B cell (primary cell): ENCODE measurements around the gene MUTYH. TPM values are rescaled to one million over a fixed set of nuclear protein-coding genes. Genes with fewer than 3 reads are reported as not detected.

ENCODE experiments used
- ATAC-seq: fragments of 200-7000 bp; cut with Tn5 transposase; one replicate; pipeline ENCODE4 v1.10.0; 2021; ENCODE audit warnings: low read depth, mild to moderate bottlenecking, moderate number of reproducible peaks, moderate library complexity
- CTCF ChIA-PET: fragments of 350-600 bp; sonication (Branson Sonifier 250); formaldehyde crosslinking; loops from one replicate; lab custom pipeline; 2021; ENCODE audit warnings: antibody characterized with exemption, inconsistent platforms; lab: Charles Lee
- POLR2A ChIA-PET: fragments of 350-600 bp; sonication (Branson Sonifier 250); formaldehyde crosslinking; loops from one replicate; lab custom pipeline; 2021; ENCODE audit warnings: antibody characterized with exemption; lab: Charles Lee
- DNase-seq: peaks from one replicate; pipeline ENCODE4 v3.0.0; 2013
- H2AFZ ChIP-seq: 2 replicates; pipeline ENCODE4 v1.6.1; 2012; ENCODE audit warnings: mild to moderate bottlenecking, low read depth, low read length; ENCODE audit not compliant: insufficient read depth, poor library complexity, severe bottlenecking
- H3K27ac ChIP-seq, 2 donors: 1 replicate in 1 of 2; 2 replicates in 1 of 2; pipeline ENCODE4 v1.5.1; 2012 to 2013; ENCODE audit warnings: low read length in 2 of 2, mild to moderate bottlenecking in 2 of 2, moderate library complexity in 1 of 2
- H3K27me3 ChIP-seq, 4 experiments: fragments of 200-600 bp in 1 of 4; sonication (generic) in 1 of 4; replicated peaks in 1 of 4; 1 replicate in 2 of 4; 2 replicates in 2 of 4; pipeline versions ENCODE4 v1.6.1 to v1.7.0; 2013 to 2016; ENCODE audit warnings: low read length in 3 of 4, mild to moderate bottlenecking in 2 of 4, mixed read lengths in 1 of 4, moderate library complexity in 1 of 4; ENCODE audit not compliant: insufficient read depth in 4 of 4, control insufficient read depth in 3 of 4; ENCODE audit errors: control extremely low read depth in 1 of 4
- H3K36me3 ChIP-seq, 2 experiments: replicated peaks in 1 of 2; 1 replicate in 1 of 2; 2 replicates in 1 of 2; pipeline versions ENCODE4 v1.6.1 to v1.7.1; 2013; ENCODE audit warnings: low read length in 1 of 2; ENCODE audit not compliant: insufficient read depth in 2 of 2, control insufficient read depth in 1 of 2; ENCODE audit errors: control extremely low read depth in 1 of 2, extremely low read depth in 1 of 2
- H3K4me1 ChIP-seq, 2 donors: fragments of 200-600 bp in 1 of 2; sonication (generic) in 1 of 2; 1 replicate in 1 of 2; 2 replicates in 1 of 2; pipeline versions ENCODE4 v1.5.1 to v1.6.1; 2013 to 2017; ENCODE audit warnings: low read length in 2 of 2; ENCODE audit not compliant: control insufficient read depth in 2 of 2, insufficient read depth in 2 of 2
- H3K4me2 ChIP-seq: replicated peaks from 2 replicates; pipeline ENCODE3; 2012; ENCODE audit warnings: mild to moderate bottlenecking, low read depth, low read length; ENCODE audit not compliant: poor library complexity, severe bottlenecking
- H3K4me3 ChIP-seq, 5 experiments: fragments of 200-600 bp in 1 of 5; sonication (generic) in 1 of 5; 1 replicate in 3 of 5; 2 replicates in 2 of 5; pipeline versions ENCODE4 v1.5.1 to v1.7.0; 2011 to 2016; ENCODE audit warnings: low read length in 4 of 5, mild to moderate bottlenecking in 4 of 5, low read depth in 2 of 5, control low read depth in 1 of 5, moderate library complexity in 1 of 5; ENCODE audit not compliant: insufficient read depth in 1 of 5; ENCODE audit errors: control extremely low read depth in 1 of 5, extremely low read depth in 1 of 5
- H3K79me2 ChIP-seq: fragments of 200-600 bp; sonication (generic); one replicate; pipeline ENCODE4 v1.6.0; 2016; ENCODE audit warnings: low read length; ENCODE audit not compliant: control insufficient read depth, insufficient read depth
- H3K9ac ChIP-seq: fragments of 200-600 bp; sonication (generic); 2 replicates; pipeline ENCODE4 v1.6.1; 2017; ENCODE audit warnings: mild to moderate bottlenecking, low read length, moderate library complexity
- H3K9me3 ChIP-seq, 3 donors: one replicate each; pipeline versions ENCODE4 v1.6.1 to v1.7.1; 2013; ENCODE audit warnings: low read length in 2 of 3; ENCODE audit not compliant: control insufficient read depth in 2 of 3, insufficient read depth in 1 of 3; ENCODE audit errors: control extremely low read depth in 1 of 3
- H4K20me1 ChIP-seq: 2 replicates; pipeline ENCODE4 v1.6.0; 2012; ENCODE audit warnings: mild to moderate bottlenecking, low read length; ENCODE audit not compliant: insufficient read depth, control insufficient read depth, poor library complexity, severe bottlenecking
- H3K27ac Mint-ChIP-seq: one replicate; pipeline ENCODE4 v1.8.0; 2021; ENCODE audit warnings: mixed read lengths
- H3K27me3 Mint-ChIP-seq: one replicate; pipeline ENCODE4 v1.8.0; 2021; ENCODE audit warnings: mixed read lengths
- H3K4me1 Mint-ChIP-seq: one replicate; pipeline ENCODE4 v1.8.0; 2021; ENCODE audit warnings: mixed read lengths
- H3K4me3 Mint-ChIP-seq: one replicate; pipeline ENCODE4 v1.8.0; 2021; ENCODE audit warnings: mixed read lengths
- H3K9me3 Mint-ChIP-seq: one replicate; pipeline ENCODE4 v1.8.0; 2022; ENCODE audit warnings: mixed read lengths; ENCODE audit not compliant: insufficient read depth
- EZH2 ChIP-seq: IDR thresholded peaks from 2 replicates; pipeline ENCODE4 v1.6.1; 2012; ENCODE audit warnings: borderline replicate concordance, low read depth, mild to moderate bottlenecking, moderate library complexity, low read length; ENCODE audit not compliant: insufficient read depth, poor library complexity, severe bottlenecking
- WGBS: methylation state at CpG from one replicate; pipeline ENCODE4 v1.1.5; 2013; ENCODE audit warnings: missing lambda C conversion rate; ENCODE audit not compliant: insufficient coverage; 5-methylcytosine and 5-hydroxymethylcytosine counted together
- intact Hi-C: fragments of 100-400 bp; cut with micrococcal nuclease; formaldehyde crosslinking; loops from one replicate; pipeline ENCODE4 v1.10.0; 2022
- polyA plus RNA-seq: library from polyadenylated mRNA; depleted of rRNA; stranded (reverse); fragments of >200 nt; gene quantifications from 2 replicates; pipeline ENCODE4 v1.2.3, GENCODE V29; 2012
- total RNA-seq, 2 donors: library from RNA; stranded (reverse); fragments of 120-200 nt in 1 of 2; gene quantifications; 1 replicate in 1 of 2; 2 replicates in 1 of 2; pipeline versions ENCODE4 v1.2.3 to v1.2.4, GENCODE V29; 2013 to 2022
- TF ChIP-seq, protein P1 (sequence below): fragments of 200-600 bp; IDR thresholded peaks from one replicate; pipeline ENCODE4 v1.8.0; 2022; ENCODE audit warnings: antibody characterized with exemption, mild to moderate bottlenecking

Gene MUTYH
- total and polyA plus RNA-seq, 2 donors (not counting 1 experiment from before 2014, with no cell fraction given), result 65.0 to 68.5 TPM

GRCh38 chr1:45321444-45321843 is 18.8 kb downstream of the MUTYH start:
- peaks cover 3 to 4% of the 10 kb centered on the region in 2 donors for H3K4me1 ChIP-seq
- no peak overlapping the region for H3K4me2 ChIP-seq
- no peak for ATAC-seq
- no peak for DNase-seq
- H4K20me1 ChIP-seq, result no peaks in the 10 kb centered on the region
- TF ChIP-seq, protein P1, sequence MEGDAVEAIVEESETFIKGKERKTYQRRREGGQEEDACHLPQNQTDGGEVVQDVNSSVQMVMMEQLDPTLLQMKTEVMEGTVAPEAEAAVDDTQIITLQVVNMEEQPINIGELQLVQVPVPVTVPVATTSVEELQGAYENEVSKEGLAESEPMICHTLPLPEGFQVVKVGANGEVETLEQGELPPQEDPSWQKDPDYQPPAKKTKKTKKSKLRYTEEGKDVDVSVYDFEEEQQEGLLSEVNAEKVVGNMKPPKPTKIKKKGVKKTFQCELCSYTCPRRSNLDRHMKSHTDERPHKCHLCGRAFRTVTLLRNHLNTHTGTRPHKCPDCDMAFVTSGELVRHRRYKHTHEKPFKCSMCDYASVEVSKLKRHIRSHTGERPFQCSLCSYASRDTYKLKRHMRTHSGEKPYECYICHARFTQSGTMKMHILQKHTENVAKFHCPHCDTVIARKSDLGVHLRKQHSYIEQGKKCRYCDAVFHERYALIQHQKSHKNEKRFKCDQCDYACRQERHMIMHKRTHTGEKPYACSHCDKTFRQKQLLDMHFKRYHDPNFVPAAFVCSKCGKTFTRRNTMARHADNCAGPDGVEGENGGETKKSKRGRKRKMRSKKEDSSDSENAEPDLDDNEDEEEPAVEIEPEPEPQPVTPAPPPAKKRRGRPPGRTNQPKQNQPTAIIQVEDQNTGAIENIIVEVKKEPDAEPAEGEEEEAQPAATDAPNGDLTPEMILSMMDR, result no peak
- H3K9ac ChIP-seq, result no peak overlapping the region
- H3K4me3 ChIP-seq, result no peak overlapping the region
- POLR2A ChIA-PET, result no interaction called here
- intact Hi-C loops, result no loop called here
- CTCF ChIA-PET, result no interaction called here
- no peak overlapping the region for H3K27ac ChIP-seq
- H3K36me3 ChIP-seq, result no peaks in the 10 kb centered on the region
- WGBS, result 83% methylated on average over 1 of the region's 5 CpGs
- no peaks in the 10 kb centered on the region for H3K79me2 ChIP-seq
- Mint-ChIP-seq H3K27ac (no peak overlapping the region), H3K4me1 (peaks cover 5% of the 10 kb centered on the region), H3K9me3 (no peaks in the 10 kb centered on the region), H3K4me3 (peak overlapping the region; percentile 27), H3K27me3 (no peaks in the 10 kb centered on the region)
- no peak overlapping the region for H2AFZ ChIP-seq
- no peaks in the 10 kb centered on the region for H3K27me3 ChIP-seq
- no peaks in the 10 kb centered on the region for H3K9me3 ChIP-seq

DNA sequence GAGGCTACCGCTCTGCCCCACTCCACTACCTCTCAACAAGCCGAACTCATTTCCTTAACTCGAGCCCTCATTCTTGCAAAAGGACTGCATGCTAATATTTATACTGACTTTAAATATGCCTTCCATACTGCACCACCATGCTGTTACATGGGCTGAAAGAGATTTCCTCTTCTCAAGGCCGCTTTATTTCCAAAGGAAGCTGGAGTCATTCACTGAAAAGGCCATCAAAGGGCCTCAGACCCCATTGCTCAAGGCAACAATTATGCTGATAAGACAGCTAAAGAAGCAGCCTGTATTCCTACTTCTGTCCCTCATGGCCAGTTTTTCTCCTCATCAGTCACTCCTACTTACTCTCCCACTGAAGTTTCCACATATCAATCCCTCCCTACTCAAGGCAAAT is 20.5 kb downstream of the MUTYH start:
- Histone ChIP-seq H3K79me2 (no peaks in the 10 kb centered on the region), H2AFZ (no peak overlapping the region), H3K27me3 (no peaks in the 10 kb centered on the region), H3K9me3 (peaks cover 0 to 3% (median 0%) of the 10 kb centered on the region in 3 donors), H3K4me1 (no peaks in the 10 kb centered on the region), H3K36me3 (no peaks in the 10 kb centered on the region), H3K4me3 (no peak overlapping the region), H3K27ac (no peak overlapping the region), H4K20me1 (no peaks in the 10 kb centered on the region), H3K4me2 (no peak overlapping the region), H3K9ac (no peak overlapping the region)
- Mint-ChIP-seq H3K4me1 (no peaks in the 10 kb centered on the region), H3K27me3 (no peaks in the 10 kb centered on the region), H3K4me3 (no peak overlapping the region), H3K9me3 (no peaks in the 10 kb centered on the region), H3K27ac (no peak overlapping the region)
- ChIA-PET POLR2A (no interaction called here), CTCF (no interaction called here)
- ATAC-seq, result no peak
- DNase-seq, result no peak
- no peak for TF ChIP-seq EZH2
- TF ChIP-seq, protein P1, result no peak
- intact Hi-C loops, result no loop called here
- WGBS, result 100% methylated on average over 4 of the region's 4 CpGs
